Measurements from ENCODE around the gene ZNF667. TPM values are rescaled to one million over a fixed set of nuclear protein-coding genes. Genes with fewer than 3 reads are reported as not detected.

The ZNF667 gene
- total and polyA plus RNA-seq, 5 experiments from 2014 or later: 4.2 to 14.7 (median 6.5) TPM

Other genes with a start within 250 kb of the ZNF667 start
- not detected for gene EDDM13, start 204.6 kb downstream of the ZNF667 start, total RNA-seq
- gene EDDM13, start 204.6 kb downstream of the ZNF667 start, polyA plus RNA-seq: 1 to 10 TPM in 2 of 3 donors, not detected in 1; 1.5 to 3.0 TPM
- gene ZSCAN5A, start 162.5 kb downstream of the ZNF667 start, total RNA-seq: 10 to 100 TPM; 12.3 to 12.4 TPM
- 1 to 10 TPM; 7.4 to 8.9 (median 7.4) TPM for gene ZSCAN5A, start 162.5 kb downstream of the ZNF667 start, polyA plus RNA-seq
- 1 to 10 TPM; 5.8 to 7.1 TPM for gene ZNF582, start 83.8 kb downstream of the ZNF667 start, total RNA-seq
- gene ZNF582, start 83.8 kb downstream of the ZNF667 start, polyA plus RNA-seq: 1 to 10 TPM; 5.6 to 6.8 (median 6.5) TPM
- 10 to 100 TPM; 12.1 to 13.5 TPM for gene ZNF583, start 73.0 kb downstream of the ZNF667 start, total RNA-seq
- gene ZNF583, start 73.0 kb downstream of the ZNF667 start, polyA plus RNA-seq: 10 to 100 TPM; 14.0 to 17.3 (median 14.5) TPM
- gene ZNF471, start 30.5 kb upstream of the ZNF667 start, total RNA-seq: 10 to 100 TPM; 10.6 to 10.8 TPM
- gene ZNF471, start 30.5 kb upstream of the ZNF667 start, polyA plus RNA-seq: under 1 TPM in 2 of 3 donors, not detected in 1; 0.61 to 0.89 TPM
- 10 to 100 TPM; 11.7 to 13.3 TPM for gene ZFP28, start 61.6 kb upstream of the ZNF667 start, total RNA-seq
- 1 to 10 TPM in 2 of 3 donors, under 1 TPM in 1; 0.93 to 2.8 (median 1.7) TPM for gene ZFP28, start 61.6 kb upstream of the ZNF667 start, polyA plus RNA-seq
- 1 to 10 TPM; 8.5 to 9.0 TPM for gene ZNF470, start 90.1 kb upstream of the ZNF667 start, total RNA-seq
- gene ZNF470, start 90.1 kb upstream of the ZNF667 start, polyA plus RNA-seq: 1 to 10 TPM; 1.7 to 3.4 (median 1.8) TPM
- gene ZNF71, start 118.0 kb upstream of the ZNF667 start, total RNA-seq: 1 to 10 TPM; 7.9 to 9.3 TPM
- gene ZNF71, start 118.0 kb upstream of the ZNF667 start, polyA plus RNA-seq: 1 to 10 TPM; 6.3 to 9.8 (median 6.9) TPM
- gene SMIM17, start 165.8 kb upstream of the ZNF667 start, total RNA-seq: not detected
- under 1 TPM in 1 of 3 donors, not detected in 2; 0.21 TPM for gene SMIM17, start 165.8 kb upstream of the ZNF667 start, polyA plus RNA-seq
- 1 to 10 TPM; 6.9 to 7.3 TPM for gene ZNF835, start 194.4 kb upstream of the ZNF667 start, total RNA-seq
- gene ZNF835, start 194.4 kb upstream of the ZNF667 start, polyA plus RNA-seq: 1 to 10 TPM in 2 of 3 donors, under 1 TPM in 1; 0.23 to 6.8 (median 2.3) TPM

Measured in naive thymus-derived CD8-positive, alpha-beta T cell (primary cell).